Measurements from ENCODE around the gene MLLT3. TPM values are rescaled to one million over a fixed set of nuclear protein-coding genes. Genes with fewer than 3 reads are reported as not detected.
"Not testable (repeated sequence)": the region's sequence is repeated elsewhere in the genome, so short reads cannot be mapped to it uniquely, and the experiment has no call there.

The MLLT3 gene
- total and polyA plus RNA-seq, 2 experiments from 2014 or later, result 7.1 to 11.9 TPM

DNA sequence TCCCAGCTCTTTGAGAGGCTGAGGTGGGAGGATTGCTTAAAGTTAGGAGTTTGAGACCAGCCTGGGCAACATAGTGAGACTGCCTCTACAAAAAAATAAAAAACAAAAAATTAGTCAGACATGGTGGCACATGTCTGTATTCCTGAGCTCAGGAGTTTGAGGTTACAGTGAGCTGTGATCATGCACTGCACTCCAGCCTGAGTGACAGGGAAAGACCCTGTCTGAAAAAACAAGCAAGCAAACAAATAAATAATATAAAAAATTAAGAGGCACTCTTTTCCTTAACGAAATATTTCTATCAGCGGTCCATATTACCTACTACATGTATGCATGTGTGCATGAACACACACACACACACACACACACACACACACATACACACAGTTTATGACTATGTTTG, 40.8 kb upstream of the MLLT3 start:
- Histone ChIP-seq H3K4me2 (ENCODE audit: unreplicated experiment) (no peak overlapping the region), H3F3A (ENCODE audit: insufficient read depth) (no peaks in the 10 kb centered on the region)
- no peak for DNase-seq

DNA sequence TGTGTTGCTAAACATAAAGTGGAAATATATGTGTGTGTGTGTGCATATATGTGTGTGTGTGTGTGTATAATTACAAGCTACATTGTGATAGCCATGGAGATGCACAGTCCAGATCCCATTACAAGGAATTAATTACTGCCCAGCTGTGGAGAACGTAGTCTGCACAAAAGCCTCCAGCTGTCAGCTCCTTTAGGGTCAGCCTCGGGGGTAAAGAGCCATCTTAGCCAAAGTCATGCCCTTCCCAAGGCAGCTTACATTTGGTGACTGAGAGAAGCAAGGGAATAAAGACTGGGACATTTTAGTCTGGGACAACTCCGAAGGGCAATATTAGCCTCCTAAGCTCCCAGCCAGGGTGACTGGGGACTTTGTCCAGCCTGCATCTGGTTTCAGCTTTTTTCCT, 39.9 kb upstream of the MLLT3 start:
- H3K36me3 ChIP-seq (ENCODE audit: low read depth), result no peaks in the 10 kb centered on the region

More for the DNA sequence above, 40.8 kb upstream of the MLLT3 start:
- in situ Hi-C loops (cut with MboI), result no loop called here
- Histone ChIP-seq H3K9me2 (ENCODE audit: insufficient read depth) (peaks cover 12% of the 10 kb centered on the region; the same call in 1 of the 2 replicates), H3K9ac (no peak overlapping the region), H3K4me1 (ENCODE audit: insufficient read depth) (no peaks in the 10 kb centered on the region), H3K27me3 (replicated peaks; ENCODE audit: insufficient read depth) (no peaks in the 10 kb centered on the region), H3K36me3 (ENCODE audit: low read depth) (no peaks in the 10 kb centered on the region), H4K20me1 (ENCODE audit: insufficient read depth) (no peaks in the 10 kb centered on the region), H3K9me3 (ENCODE audit: low read depth) (no peaks in the 10 kb centered on the region), H3K27ac (no peak overlapping the region), H3K4me3 (no peak overlapping the region), H3K79me2 (ENCODE audit: insufficient read depth) (peaks cover 26% of the 10 kb centered on the region), H2AFZ (no peak overlapping the region)
- TF ChIP-seq EZH2 (IDR thresholded peaks at IDR 0.05; ENCODE audit: insufficient read depth, poor library complexity, severe bottlenecking) (no peak), EZH2phosphoT487 (IDR thresholded peaks at IDR 0.05; ENCODE audit: insufficient read depth, low read depth) (no peak)
- WGBS, 2 experiments (ENCODE audit: low coverage in 1 of 2, low lambda C conversion rate in 2 of 2, missing lambda C conversion rate in 2 of 2), result 92 to 98% methylated on average over 2 of the region's 2 CpGs

DNA sequence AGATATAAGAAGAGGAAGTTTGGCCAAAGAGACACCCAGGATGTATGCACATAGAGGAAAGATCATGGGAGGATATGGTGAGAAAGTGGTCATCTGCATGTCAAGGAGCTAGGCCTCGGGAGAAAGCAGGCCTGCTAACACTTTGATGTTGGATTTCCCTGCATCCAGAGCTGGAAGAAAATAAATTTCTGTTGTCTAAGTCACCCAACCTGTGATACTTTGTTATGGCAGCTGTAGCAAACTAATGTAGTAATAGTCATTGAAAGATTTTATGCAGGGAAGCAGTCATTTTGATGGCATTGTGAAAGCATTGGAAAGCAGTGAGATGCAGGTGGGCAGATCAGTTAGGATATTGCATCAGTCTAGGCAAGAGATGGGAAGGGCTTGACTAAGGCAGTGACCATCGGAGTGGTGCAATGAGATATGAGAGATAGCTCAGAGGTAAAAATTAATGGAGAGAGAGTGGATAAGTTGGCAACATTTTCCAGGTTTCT, 37.2 kb upstream of the MLLT3 start:
- DNase-seq, result no peak
- H2AFZ ChIP-seq, result peak overlapping the region; percentile 100
- H3K4me1 ChIP-seq (ENCODE audit: insufficient read depth), result no peaks in the 10 kb centered on the region
- H4K20me1 ChIP-seq (ENCODE audit: insufficient read depth), result no peaks in the 10 kb centered on the region
- no peak overlapping the region for H3K27ac ChIP-seq
- no peak overlapping the region for H3K4me2 ChIP-seq (ENCODE audit: unreplicated experiment)
- no peaks in the 10 kb centered on the region for H3K9me3 ChIP-seq (ENCODE audit: low read depth)
- in situ Hi-C loops (cut with MboI), result no loop called here
- H3K9me2 ChIP-seq (ENCODE audit: insufficient read depth), result peaks cover 12% of the 10 kb centered on the region; the same call in 1 of the 2 replicates
- H3K4me3 ChIP-seq, result peak overlapping the region; percentile 99
- H3K36me3 ChIP-seq (ENCODE audit: low read depth), result no peaks in the 10 kb centered on the region
- H3K9ac ChIP-seq, result no peak overlapping the region
- peaks cover 26% of the 10 kb centered on the region for H3K79me2 ChIP-seq (ENCODE audit: insufficient read depth)
- H3K27me3 ChIP-seq (replicated peaks; ENCODE audit: insufficient read depth), result no peaks in the 10 kb centered on the region
- TF ChIP-seq EZH2phosphoT487 (IDR thresholded peaks at IDR 0.05; ENCODE audit: insufficient read depth, low read depth) (no peak), EZH2 (IDR thresholded peaks at IDR 0.05; ENCODE audit: insufficient read depth, poor library complexity, severe bottlenecking) (no peak)
- WGBS, 2 experiments (ENCODE audit: low coverage in 1 of 2, low lambda C conversion rate in 2 of 2, missing lambda C conversion rate in 2 of 2), result 54 to 55% methylated on average over 2 of the region's 2 CpGs
- H3F3A ChIP-seq (ENCODE audit: insufficient read depth), result no peaks in the 10 kb centered on the region

More for the DNA sequence above, 39.9 kb upstream of the MLLT3 start:
- Histone ChIP-seq H3K4me1 (ENCODE audit: insufficient read depth) (no peaks in the 10 kb centered on the region), H3K79me2 (ENCODE audit: insufficient read depth) (peaks cover 26% of the 10 kb centered on the region), H3K4me2 (ENCODE audit: unreplicated experiment) (no peak overlapping the region), H3K9ac (no peak overlapping the region), H3K27ac (no peak overlapping the region), H3K4me3 (no peak overlapping the region), H3K9me3 (ENCODE audit: low read depth) (no peaks in the 10 kb centered on the region), H2AFZ (no peak overlapping the region), H3K9me2 (ENCODE audit: insufficient read depth) (peaks cover 12% of the 10 kb centered on the region; the same call in 1 of the 2 replicates), H4K20me1 (ENCODE audit: insufficient read depth) (no peaks in the 10 kb centered on the region), H3K27me3 (replicated peaks; ENCODE audit: insufficient read depth) (no peaks in the 10 kb centered on the region), H3F3A (ENCODE audit: insufficient read depth) (no peaks in the 10 kb centered on the region)
- TF ChIP-seq EZH2phosphoT487 (IDR thresholded peaks at IDR 0.05; ENCODE audit: insufficient read depth, low read depth) (no peak), EZH2 (IDR thresholded peaks at IDR 0.05; ENCODE audit: insufficient read depth, poor library complexity, severe bottlenecking) (no peak)
- DNase-seq, result no peak
- in situ Hi-C loops (cut with MboI), result no loop called here
- 73 to 80% methylated on average over 3 of the region's 3 CpGs for WGBS, 2 experiments (ENCODE audit: low coverage in 1 of 2, low lambda C conversion rate in 2 of 2, missing lambda C conversion rate in 2 of 2)

DNA sequence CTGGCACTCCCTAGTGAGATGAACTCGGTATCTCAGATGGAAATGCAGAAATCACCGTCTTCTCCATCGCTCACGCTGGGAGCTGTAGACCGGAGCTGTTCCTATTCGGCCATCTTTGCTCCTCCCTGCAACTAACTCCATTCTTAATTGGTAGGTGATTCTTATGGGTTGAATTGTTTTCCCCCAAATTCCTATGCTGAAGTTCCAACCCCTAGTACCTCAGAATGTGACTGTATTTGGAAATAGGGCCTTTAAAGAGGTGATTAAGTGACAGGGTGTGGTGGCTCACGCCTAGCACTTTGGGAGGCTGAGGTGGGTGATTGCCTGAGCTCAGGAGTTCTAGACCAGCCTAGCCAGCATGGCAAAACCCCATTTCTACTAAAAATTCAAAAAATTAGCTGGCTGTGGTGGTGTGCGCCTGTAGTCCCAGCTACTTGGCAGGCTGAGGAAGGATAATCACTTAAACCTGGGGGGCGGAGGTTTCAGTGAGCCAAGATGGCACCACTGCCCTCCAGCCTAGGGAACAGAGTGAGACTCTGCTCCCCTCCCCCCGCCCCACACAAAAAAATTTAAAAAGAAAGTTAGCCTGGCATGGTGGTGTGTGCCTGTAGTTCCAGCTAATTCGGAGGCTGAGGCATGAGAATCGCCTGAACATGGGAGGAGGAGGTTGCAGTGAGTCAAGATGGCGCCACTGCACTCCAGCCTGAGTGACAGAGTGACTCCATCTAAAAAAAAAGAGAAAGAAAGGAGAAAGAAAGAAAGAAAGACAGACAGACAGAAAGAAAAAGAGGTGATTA, 36.6 kb upstream of the MLLT3 start:
- no peaks in the 10 kb centered on the region for H4K20me1 ChIP-seq (ENCODE audit: insufficient read depth)
- H3F3A ChIP-seq (ENCODE audit: insufficient read depth), result no peaks in the 10 kb centered on the region
- in situ Hi-C loops (cut with MboI), result no loop called here
- no peaks in the 10 kb centered on the region for H3K9me3 ChIP-seq (ENCODE audit: low read depth)
- H3K79me2 ChIP-seq (ENCODE audit: insufficient read depth), result peaks cover 26% of the 10 kb centered on the region
- no peaks in the 10 kb centered on the region for H3K4me1 ChIP-seq (ENCODE audit: insufficient read depth)
- TF ChIP-seq EZH2 (IDR thresholded peaks at IDR 0.05; ENCODE audit: insufficient read depth, poor library complexity, severe bottlenecking) (no peak), EZH2phosphoT487 (IDR thresholded peaks at IDR 0.05; ENCODE audit: insufficient read depth, low read depth) (no peak)
- H3K4me3 ChIP-seq, result peak overlapping the region; percentile 99
- peak overlapping the region; percentile 81 for H3K4me2 ChIP-seq (ENCODE audit: unreplicated experiment)
- peak overlapping the region; percentile 83 for H3K9ac ChIP-seq
- no peaks in the 10 kb centered on the region for H3K27me3 ChIP-seq (replicated peaks; ENCODE audit: insufficient read depth)
- peaks cover 12% of the 10 kb centered on the region; the same call in 1 of the 2 replicates for H3K9me2 ChIP-seq (ENCODE audit: insufficient read depth)
- H3K27ac ChIP-seq, result peak overlapping the region; percentile 43
- H2AFZ ChIP-seq, result peak overlapping the region; percentile 100
- no peaks in the 10 kb centered on the region for H3K36me3 ChIP-seq (ENCODE audit: low read depth)
- 34 to 39% methylated on average over 13 of the region's 13 CpGs for WGBS, 2 experiments (ENCODE audit: low coverage in 1 of 2, low lambda C conversion rate in 2 of 2, missing lambda C conversion rate in 2 of 2)
- DNase-seq, result peak; percentile 47

DNA sequence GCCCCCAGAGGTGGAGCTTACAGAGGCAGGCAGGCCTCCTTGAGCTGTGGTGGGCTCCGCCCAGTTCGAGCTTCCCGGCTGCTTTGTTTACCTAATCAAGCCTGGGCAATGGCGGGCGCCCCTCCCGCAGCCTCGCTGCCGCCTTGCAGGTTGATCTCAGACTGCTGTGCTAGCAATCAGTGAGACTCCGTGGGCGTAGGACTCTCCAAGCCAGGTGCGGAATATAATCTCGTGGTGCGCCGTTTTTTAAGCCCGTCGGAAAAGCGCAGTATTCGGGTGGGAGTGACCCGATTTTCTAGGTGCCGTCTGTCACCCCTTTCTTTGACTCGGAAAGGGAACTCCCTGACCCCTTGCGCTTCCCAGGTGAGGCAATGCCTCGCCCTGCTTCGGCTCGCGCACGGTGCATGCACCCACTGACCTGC, 36.0 kb upstream of the MLLT3 start:
- H3K36me3 ChIP-seq (ENCODE audit: low read depth); H3K9me3 ChIP-seq (ENCODE audit: low read depth); H4K20me1 ChIP-seq (ENCODE audit: insufficient read depth); in situ Hi-C loops (cut with MboI); H3F3A ChIP-seq (ENCODE audit: insufficient read depth); H3K4me1 ChIP-seq (ENCODE audit: insufficient read depth); DNase-seq; H3K27me3 ChIP-seq (replicated peaks; ENCODE audit: insufficient read depth): not testable (repeated sequence)
- Histone ChIP-seq H3K9ac (peak overlapping the region; percentile 83), H3K79me2 (ENCODE audit: insufficient read depth) (peaks cover 26% of the 10 kb centered on the region), H3K9me2 (ENCODE audit: insufficient read depth) (peaks cover 12% of the 10 kb centered on the region; the same call in 1 of the 2 replicates), H3K4me2 (ENCODE audit: unreplicated experiment) (peak overlapping the region; percentile 81), H2AFZ (peak overlapping the region; percentile 100), H3K27ac (peak overlapping the region; percentile 43; the same call in 1 of the 2 replicates), H3K4me3 (peak overlapping the region; percentile 99)
- 3 to 9% methylated on average over 25 to 27 of the region's 27 CpGs for WGBS, 2 experiments (ENCODE audit: low coverage in 1 of 2, low lambda C conversion rate in 2 of 2, missing lambda C conversion rate in 2 of 2)

Measured in GM23248 (cell line).